B cell (primary cell): Measurements from ENCODE around the gene ZNF771. TPM values are rescaled to one million over a fixed set of nuclear protein-coding genes. Genes with fewer than 3 reads are reported as not detected.

Experiments
- ATAC-seq: fragments of 200-7000 bp; cut with Tn5 transposase; one replicate; pipeline ENCODE4 v1.10.0; 2021; ENCODE audit warnings: low read depth, mild to moderate bottlenecking, moderate number of reproducible peaks, moderate library complexity
- CTCF ChIA-PET: fragments of 350-600 bp; sonication (Branson Sonifier 250); formaldehyde crosslinking; loops from one replicate; lab custom pipeline; 2021; ENCODE audit warnings: antibody characterized with exemption, inconsistent platforms; lab: Charles Lee
- POLR2A ChIA-PET: fragments of 350-600 bp; sonication (Branson Sonifier 250); formaldehyde crosslinking; loops from one replicate; lab custom pipeline; 2021; ENCODE audit warnings: antibody characterized with exemption; lab: Charles Lee
- DNase-seq: peaks from one replicate; pipeline ENCODE4 v3.0.0; 2013
- H2AFZ ChIP-seq: 2 replicates; pipeline ENCODE4 v1.6.1; 2012; ENCODE audit warnings: mild to moderate bottlenecking, low read depth, low read length; ENCODE audit not compliant: insufficient read depth, poor library complexity, severe bottlenecking
- H3K27ac ChIP-seq, 2 donors: 1 replicate in 1 of 2; 2 replicates in 1 of 2; pipeline ENCODE4 v1.5.1; 2012 to 2013; ENCODE audit warnings: low read length in 2 of 2, mild to moderate bottlenecking in 2 of 2, moderate library complexity in 1 of 2
- H3K27me3 ChIP-seq, 4 experiments: fragments of 200-600 bp in 1 of 4; sonication (generic) in 1 of 4; replicated peaks in 1 of 4; 1 replicate in 2 of 4; 2 replicates in 2 of 4; pipeline versions ENCODE4 v1.6.1 to v1.7.0; 2013 to 2016; ENCODE audit warnings: low read length in 3 of 4, mild to moderate bottlenecking in 2 of 4, mixed read lengths in 1 of 4, moderate library complexity in 1 of 4; ENCODE audit not compliant: insufficient read depth in 4 of 4, control insufficient read depth in 3 of 4; ENCODE audit errors: control extremely low read depth in 1 of 4
- H3K36me3 ChIP-seq, 2 experiments: replicated peaks in 1 of 2; 1 replicate in 1 of 2; 2 replicates in 1 of 2; pipeline versions ENCODE4 v1.6.1 to v1.7.1; 2013; ENCODE audit warnings: low read length in 1 of 2; ENCODE audit not compliant: insufficient read depth in 2 of 2, control insufficient read depth in 1 of 2; ENCODE audit errors: control extremely low read depth in 1 of 2, extremely low read depth in 1 of 2
- H3K4me1 ChIP-seq, 2 donors: fragments of 200-600 bp in 1 of 2; sonication (generic) in 1 of 2; 1 replicate in 1 of 2; 2 replicates in 1 of 2; pipeline versions ENCODE4 v1.5.1 to v1.6.1; 2013 to 2017; ENCODE audit warnings: low read length in 2 of 2; ENCODE audit not compliant: control insufficient read depth in 2 of 2, insufficient read depth in 2 of 2
- H3K4me2 ChIP-seq: replicated peaks from 2 replicates; pipeline ENCODE3; 2012; ENCODE audit warnings: mild to moderate bottlenecking, low read depth, low read length; ENCODE audit not compliant: poor library complexity, severe bottlenecking
- H3K4me3 ChIP-seq, 5 experiments: fragments of 200-600 bp in 1 of 5; sonication (generic) in 1 of 5; 1 replicate in 3 of 5; 2 replicates in 2 of 5; pipeline versions ENCODE4 v1.5.1 to v1.7.0; 2011 to 2016; ENCODE audit warnings: low read length in 4 of 5, mild to moderate bottlenecking in 4 of 5, low read depth in 2 of 5, control low read depth in 1 of 5, moderate library complexity in 1 of 5; ENCODE audit not compliant: insufficient read depth in 1 of 5; ENCODE audit errors: control extremely low read depth in 1 of 5, extremely low read depth in 1 of 5
- H3K79me2 ChIP-seq: fragments of 200-600 bp; sonication (generic); one replicate; pipeline ENCODE4 v1.6.0; 2016; ENCODE audit warnings: low read length; ENCODE audit not compliant: control insufficient read depth, insufficient read depth
- H3K9ac ChIP-seq: fragments of 200-600 bp; sonication (generic); 2 replicates; pipeline ENCODE4 v1.6.1; 2017; ENCODE audit warnings: mild to moderate bottlenecking, low read length, moderate library complexity
- H3K9me3 ChIP-seq, 3 donors: one replicate each; pipeline versions ENCODE4 v1.6.1 to v1.7.1; 2013; ENCODE audit warnings: low read length in 2 of 3; ENCODE audit not compliant: control insufficient read depth in 2 of 3, insufficient read depth in 1 of 3; ENCODE audit errors: control extremely low read depth in 1 of 3
- H4K20me1 ChIP-seq: 2 replicates; pipeline ENCODE4 v1.6.0; 2012; ENCODE audit warnings: mild to moderate bottlenecking, low read length; ENCODE audit not compliant: insufficient read depth, control insufficient read depth, poor library complexity, severe bottlenecking
- H3K27ac Mint-ChIP-seq: one replicate; pipeline ENCODE4 v1.8.0; 2021; ENCODE audit warnings: mixed read lengths
- H3K27me3 Mint-ChIP-seq: one replicate; pipeline ENCODE4 v1.8.0; 2021; ENCODE audit warnings: mixed read lengths
- H3K4me1 Mint-ChIP-seq: one replicate; pipeline ENCODE4 v1.8.0; 2021; ENCODE audit warnings: mixed read lengths
- H3K4me3 Mint-ChIP-seq: one replicate; pipeline ENCODE4 v1.8.0; 2021; ENCODE audit warnings: mixed read lengths
- H3K9me3 Mint-ChIP-seq: one replicate; pipeline ENCODE4 v1.8.0; 2022; ENCODE audit warnings: mixed read lengths; ENCODE audit not compliant: insufficient read depth
- EZH2 ChIP-seq: IDR thresholded peaks from 2 replicates; pipeline ENCODE4 v1.6.1; 2012; ENCODE audit warnings: borderline replicate concordance, low read depth, mild to moderate bottlenecking, moderate library complexity, low read length; ENCODE audit not compliant: insufficient read depth, poor library complexity, severe bottlenecking
- WGBS: methylation state at CpG from one replicate; pipeline ENCODE4 v1.1.5; 2013; ENCODE audit warnings: missing lambda C conversion rate; ENCODE audit not compliant: insufficient coverage; 5-methylcytosine and 5-hydroxymethylcytosine counted together
- intact Hi-C: fragments of 100-400 bp; cut with micrococcal nuclease; formaldehyde crosslinking; loops from one replicate; pipeline ENCODE4 v1.10.0; 2022
- polyA plus RNA-seq: library from polyadenylated mRNA; depleted of rRNA; stranded (reverse); fragments of >200 nt; gene quantifications from 2 replicates; pipeline ENCODE4 v1.2.3, GENCODE V29; 2012
- small RNA-seq: library from RNA; depleted of rRNA; stranded (forward); fragments of <200 nt; gene quantifications from one replicate; pipeline ENCODE3, GENCODE V24; 2012; ENCODE audit warnings: low replicate concordance, low read depth; ENCODE audit not compliant: insufficient read length
- total RNA-seq, 2 donors: library from RNA; stranded (reverse); fragments of 120-200 nt in 1 of 2; gene quantifications; 1 replicate in 1 of 2; 2 replicates in 1 of 2; pipeline versions ENCODE4 v1.2.3 to v1.2.4, GENCODE V29; 2013 to 2022
- TF ChIP-seq, protein P1 (sequence below): fragments of 200-600 bp; IDR thresholded peaks from one replicate; pipeline ENCODE4 v1.8.0; 2022; ENCODE audit warnings: antibody characterized with exemption, mild to moderate bottlenecking

The ZNF771 gene
- total and polyA plus RNA-seq, 2 donors (not counting 1 experiment from before 2014, with no cell fraction given) = 4.1 to 6.6 TPM

DNA sequence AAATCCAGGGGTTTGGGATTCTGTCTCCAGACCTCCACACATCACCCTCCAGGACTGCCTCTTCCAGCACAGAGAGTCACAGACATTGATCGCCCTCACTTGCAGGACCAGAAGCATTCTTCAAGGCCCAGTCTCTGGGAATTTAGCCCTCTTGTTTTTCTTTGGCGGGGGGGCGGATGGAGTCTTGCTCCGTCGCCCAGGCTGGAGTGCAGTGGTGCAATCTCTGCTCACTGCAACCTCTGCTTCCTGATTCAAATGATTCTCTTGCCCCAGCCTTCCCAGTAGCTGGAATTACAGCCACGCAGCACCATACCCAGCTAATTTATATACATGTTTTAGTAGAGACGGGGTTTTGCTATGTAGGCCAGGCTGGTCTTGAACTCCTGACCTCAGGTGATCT is 56.7 kb downstream of the ZNF771 start:
- no peaks in the 10 kb centered on the region for H3K9me3 ChIP-seq
- H3K4me3 Mint-ChIP-seq = no peak overlapping the region
- H3K27me3 Mint-ChIP-seq = no peaks in the 10 kb centered on the region
- H3K27ac Mint-ChIP-seq = no peak overlapping the region
- no peak overlapping the region for H3K4me3 ChIP-seq
- peaks cover 5 to 24% of the 10 kb centered on the region in 2 donors for H3K4me1 ChIP-seq
- H3K27ac ChIP-seq = no peak overlapping the region
- no peaks in the 10 kb centered on the region for H3K36me3 ChIP-seq
- CTCF ChIA-PET = interaction anchor here (0.6 to 1.4 kb wide), 3 partner anchors 13 to 63 kb away, joined by 3 to 4 read pairs (median 3); no protein-coding TSS in a partner anchor
- H2AFZ ChIP-seq = no peak overlapping the region
- ATAC-seq (no peak), DNase-seq (no peak)
- no peaks in the 10 kb centered on the region for H3K79me2 ChIP-seq
- TF ChIP-seq, protein P1, sequence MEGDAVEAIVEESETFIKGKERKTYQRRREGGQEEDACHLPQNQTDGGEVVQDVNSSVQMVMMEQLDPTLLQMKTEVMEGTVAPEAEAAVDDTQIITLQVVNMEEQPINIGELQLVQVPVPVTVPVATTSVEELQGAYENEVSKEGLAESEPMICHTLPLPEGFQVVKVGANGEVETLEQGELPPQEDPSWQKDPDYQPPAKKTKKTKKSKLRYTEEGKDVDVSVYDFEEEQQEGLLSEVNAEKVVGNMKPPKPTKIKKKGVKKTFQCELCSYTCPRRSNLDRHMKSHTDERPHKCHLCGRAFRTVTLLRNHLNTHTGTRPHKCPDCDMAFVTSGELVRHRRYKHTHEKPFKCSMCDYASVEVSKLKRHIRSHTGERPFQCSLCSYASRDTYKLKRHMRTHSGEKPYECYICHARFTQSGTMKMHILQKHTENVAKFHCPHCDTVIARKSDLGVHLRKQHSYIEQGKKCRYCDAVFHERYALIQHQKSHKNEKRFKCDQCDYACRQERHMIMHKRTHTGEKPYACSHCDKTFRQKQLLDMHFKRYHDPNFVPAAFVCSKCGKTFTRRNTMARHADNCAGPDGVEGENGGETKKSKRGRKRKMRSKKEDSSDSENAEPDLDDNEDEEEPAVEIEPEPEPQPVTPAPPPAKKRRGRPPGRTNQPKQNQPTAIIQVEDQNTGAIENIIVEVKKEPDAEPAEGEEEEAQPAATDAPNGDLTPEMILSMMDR = no peak
- no peak for TF ChIP-seq EZH2
- H3K4me1 Mint-ChIP-seq = peaks cover 12% of the 10 kb centered on the region
- H3K27me3 ChIP-seq = no peaks in the 10 kb centered on the region
- POLR2A ChIA-PET = interaction anchor here (0.5 to 0.7 kb wide), 4 partner anchors 11 to 662 kb away, joined by 3 to 11 read pairs (median 6); no protein-coding TSS in a partner anchor
- H3K9ac ChIP-seq = no peak overlapping the region
- H3K4me2 ChIP-seq = no peak overlapping the region
- WGBS = 100% methylated on average over 6 of the region's 7 CpGs
- intact Hi-C loops = no loop called here
- H4K20me1 ChIP-seq = no peaks in the 10 kb centered on the region
- H3K9me3 Mint-ChIP-seq = no peaks in the 10 kb centered on the region

Small RNAs within 50 kb of the gene (small RNA-seq; reads per million reads assigned to genes)
- gene RF00019 (not detected), gene RF00406 (0.57 reads per million)

Other genes starting within 250 kb of the ZNF771 start
- 653 and 662 TPM in 2 replicates for gene CORO1A, start 224.0 kb upstream of the ZNF771 start, total RNA-seq
- gene CORO1A, start 224.0 kb upstream of the ZNF771 start, polyA plus RNA-seq = 1,191 and 1,555 TPM in 2 replicates
- gene BOLA2B, start 213.9 kb upstream of the ZNF771 start, total RNA-seq = 71.5 and 82.5 TPM in 2 replicates
- 155 and 311 TPM in 2 replicates for gene BOLA2B, start 213.9 kb upstream of the ZNF771 start, polyA plus RNA-seq
- 108 and 138 TPM in 2 replicates for gene SLX1A, start 213.7 kb upstream of the ZNF771 start, total RNA-seq
- 62.3 and 64.6 TPM in 2 replicates for gene SLX1A, start 213.7 kb upstream of the ZNF771 start, polyA plus RNA-seq
- 36.8 and 41.2 TPM in 2 replicates for gene SULT1A3, start 208.4 kb upstream of the ZNF771 start, total RNA-seq
- 31.9 and 33.2 TPM in 2 replicates for gene SULT1A3, start 208.4 kb upstream of the ZNF771 start, polyA plus RNA-seq
- gene NPIPB13, start 159.1 kb upstream of the ZNF771 start, total RNA-seq = 59.6 and 75.5 TPM in 2 replicates
- 8.4 and 21.7 TPM in 2 replicates for gene NPIPB13, start 159.1 kb upstream of the ZNF771 start, polyA plus RNA-seq
- 80.1 and 82.0 TPM in 2 replicates for gene CD2BP2, start 52.3 kb upstream of the ZNF771 start, total RNA-seq
- 26.1 and 28.1 TPM in 2 replicates for gene CD2BP2, start 52.3 kb upstream of the ZNF771 start, polyA plus RNA-seq
- 53.0 and 58.0 TPM in 2 replicates for gene TBC1D10B, start 37.1 kb upstream of the ZNF771 start, total RNA-seq
- 22.2 and 23.5 TPM in 2 replicates for gene TBC1D10B, start 37.1 kb upstream of the ZNF771 start, polyA plus RNA-seq
- not detected in 2 replicates for gene MYL11, start 32.8 kb upstream of the ZNF771 start, total RNA-seq
- 1.7 and 3.6 TPM in 2 replicates for gene MYL11, start 32.8 kb upstream of the ZNF771 start, polyA plus RNA-seq
- 150 and 154 TPM in 2 replicates for gene SEPTIN1, start 25.0 kb upstream of the ZNF771 start, total RNA-seq
- gene SEPTIN1, start 25.0 kb upstream of the ZNF771 start, polyA plus RNA-seq = 270 and 302 TPM in 2 replicates
- gene ZNF48, start 12.2 kb upstream of the ZNF771 start, total RNA-seq = 13.3 and 14.2 TPM in 2 replicates
- 4.0 and 8.4 TPM in 2 replicates for gene ZNF48, start 12.2 kb upstream of the ZNF771 start, polyA plus RNA-seq
- 25.0 and 28.9 TPM in 2 replicates for gene DCTPP1, start 22.4 kb downstream of the ZNF771 start, total RNA-seq
- gene DCTPP1, start 22.4 kb downstream of the ZNF771 start, polyA plus RNA-seq = 26.0 and 30.3 TPM in 2 replicates
- 62.2 and 63.2 TPM in 2 replicates for gene SEPHS2, start 38.3 kb downstream of the ZNF771 start, total RNA-seq
- 8.1 and 13.8 TPM in 2 replicates for gene SEPHS2, start 38.3 kb downstream of the ZNF771 start, polyA plus RNA-seq
- gene ITGAL, start 65.1 kb downstream of the ZNF771 start, total RNA-seq = 176 and 184 TPM in 2 replicates
- gene ITGAL, start 65.1 kb downstream of the ZNF771 start, polyA plus RNA-seq = 110 and 118 TPM in 2 replicates
- gene ZNF768, start 119.0 kb downstream of the ZNF771 start, total RNA-seq = 33.3 and 36.5 TPM in 2 replicates
- gene ZNF768, start 119.0 kb downstream of the ZNF771 start, polyA plus RNA-seq = 16.8 and 24.8 TPM in 2 replicates
- 17.3 and 27.1 TPM in 2 replicates for gene ZNF747, start 127.3 kb downstream of the ZNF771 start, total RNA-seq
- 7.3 and 9.7 TPM in 2 replicates for gene ZNF747, start 127.3 kb downstream of the ZNF771 start, polyA plus RNA-seq
- 19.7 and 20.9 TPM in 2 replicates for gene ZNF764, start 150.8 kb downstream of the ZNF771 start, total RNA-seq
- gene ZNF764, start 150.8 kb downstream of the ZNF771 start, polyA plus RNA-seq = 11.0 and 12.6 TPM in 2 replicates
- gene ZNF688, start 164.1 kb downstream of the ZNF771 start, total RNA-seq = 23.1 and 24.9 TPM in 2 replicates
- gene ZNF688, start 164.1 kb downstream of the ZNF771 start, polyA plus RNA-seq = 15.9 and 20.6 TPM in 2 replicates
- gene ZNF785, start 178.1 kb downstream of the ZNF771 start, total RNA-seq = 39.7 and 44.6 TPM in 2 replicates
- 9.6 and 12.2 TPM in 2 replicates for gene ZNF785, start 178.1 kb downstream of the ZNF771 start, polyA plus RNA-seq
- gene ZNF689, start 202.8 kb downstream of the ZNF771 start, total RNA-seq = 11.9 and 12.4 TPM in 2 replicates
- 8.1 and 9.6 TPM in 2 replicates for gene ZNF689, start 202.8 kb downstream of the ZNF771 start, polyA plus RNA-seq
- 92.7 and 95.8 TPM in 2 replicates for gene PRR14, start 243.4 kb downstream of the ZNF771 start, total RNA-seq
- 62.4 and 63.5 TPM in 2 replicates for gene PRR14, start 243.4 kb downstream of the ZNF771 start, polyA plus RNA-seq